Effector memory CD4-positive, alpha-beta T cell (primary cell): ENCODE data around the gene QTRT2.

ENCODE experiments used
- DNase-seq, 3 donors: peaks; one replicate each; pipeline ENCODE4 v3.0.0-alpha.2; 2020
- H3K27ac ChIP-seq: 2 replicates; pipeline ENCODE4 v1.7.0; 2013; ENCODE audit warnings: mild to moderate bottlenecking, low read length, moderate library complexity; ENCODE audit not compliant: insufficient read depth, poor library complexity, severe bottlenecking
- H3K27me3 ChIP-seq: replicated peaks from 2 replicates; pipeline ENCODE4 v1.7.0; 2013; ENCODE audit warnings: mild to moderate bottlenecking, low read length; ENCODE audit not compliant: insufficient read depth, control insufficient read depth, poor library complexity, severe bottlenecking
- H3K36me3 ChIP-seq: 2 replicates; pipeline ENCODE4 v1.7.0; 2013; ENCODE audit warnings: mild to moderate bottlenecking, low read length, moderate library complexity; ENCODE audit not compliant: control insufficient read depth, insufficient read depth
- H3K4me1 ChIP-seq: 2 replicates; pipeline ENCODE4 v1.7.0; 2013; ENCODE audit warnings: low read length, mild to moderate bottlenecking; ENCODE audit not compliant: control insufficient read depth, insufficient read depth, poor library complexity, severe bottlenecking
- H3K4me3 ChIP-seq: 2 replicates; pipeline ENCODE4 v1.7.0; 2013; ENCODE audit warnings: low read length, low read depth, mild to moderate bottlenecking; ENCODE audit not compliant: insufficient read depth, poor library complexity, severe bottlenecking
- H3K9me3 ChIP-seq: 2 replicates; pipeline ENCODE4 v1.7.0; 2013; ENCODE audit warnings: mild to moderate bottlenecking, low read length, moderate library complexity; ENCODE audit not compliant: control insufficient read depth

QTRT2 gene

GRCh38 chr3:114034211-114034610 lies 22.3 kb upstream of the QTRT2 start:
- H3K36me3 ChIP-seq, result peaks cover 6% of the 10 kb centered on the region
- H3K4me1 ChIP-seq, result no peaks in the 10 kb centered on the region
- H3K27me3 ChIP-seq, result no peaks in the 10 kb centered on the region
- H3K4me3 ChIP-seq, result no peak overlapping the region
- no peak overlapping the region for H3K27ac ChIP-seq
- no peak for DNase-seq
- no peaks in the 10 kb centered on the region for H3K9me3 ChIP-seq

DNA sequence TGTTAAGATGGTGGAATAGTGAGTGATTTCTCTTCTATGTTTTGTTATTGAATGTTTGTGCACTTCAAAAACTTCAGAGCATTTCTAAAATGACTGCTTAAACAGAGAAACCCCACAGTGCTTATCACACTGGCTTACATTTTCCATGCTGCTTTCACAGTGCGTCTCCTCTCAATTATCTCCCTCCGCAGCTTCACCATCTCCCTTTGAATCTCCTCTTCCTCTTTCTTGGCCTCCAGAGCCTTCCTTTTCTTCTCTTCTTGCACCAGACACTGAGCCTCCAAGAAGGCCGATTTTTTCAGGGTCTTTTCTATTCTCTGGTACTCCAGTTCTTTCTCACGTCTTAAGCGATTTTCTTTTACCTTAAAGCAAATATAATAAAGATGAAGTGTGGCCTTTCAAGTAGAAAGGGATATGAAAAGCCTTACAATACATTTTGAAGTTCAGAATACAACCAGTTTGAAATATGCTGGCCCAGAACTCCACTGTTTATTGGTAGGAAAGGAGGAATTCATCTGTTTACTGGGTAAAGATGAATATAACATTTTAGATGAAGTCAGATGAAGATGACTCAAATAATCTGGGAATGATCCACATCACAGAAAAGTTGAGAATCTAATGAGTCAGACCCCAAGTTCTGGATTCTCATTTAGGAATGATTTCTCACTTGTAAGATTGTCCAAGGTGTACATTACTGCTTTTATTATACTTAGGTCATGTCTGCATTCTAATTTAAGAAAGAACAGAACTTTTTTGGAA lies 21.6 kb upstream of the QTRT2 start:
- Histone ChIP-seq H3K36me3 (peaks cover 6% of the 10 kb centered on the region), H3K27me3 (no peaks in the 10 kb centered on the region), H3K4me3 (no peak overlapping the region), H3K27ac (no peak overlapping the region), H3K4me1 (no peaks in the 10 kb centered on the region), H3K9me3 (no peaks in the 10 kb centered on the region)
- DNase-seq, result no peak

- DNase-seq, result no peak
- no peaks in the 10 kb centered on the region for H3K9me3 ChIP-seq
- no peaks in the 10 kb centered on the region for H3K4me1 ChIP-seq
Measured at GRCh38 chr3:114035896-114036295, 20.6 kb upstream of the QTRT2 start.

DNA sequence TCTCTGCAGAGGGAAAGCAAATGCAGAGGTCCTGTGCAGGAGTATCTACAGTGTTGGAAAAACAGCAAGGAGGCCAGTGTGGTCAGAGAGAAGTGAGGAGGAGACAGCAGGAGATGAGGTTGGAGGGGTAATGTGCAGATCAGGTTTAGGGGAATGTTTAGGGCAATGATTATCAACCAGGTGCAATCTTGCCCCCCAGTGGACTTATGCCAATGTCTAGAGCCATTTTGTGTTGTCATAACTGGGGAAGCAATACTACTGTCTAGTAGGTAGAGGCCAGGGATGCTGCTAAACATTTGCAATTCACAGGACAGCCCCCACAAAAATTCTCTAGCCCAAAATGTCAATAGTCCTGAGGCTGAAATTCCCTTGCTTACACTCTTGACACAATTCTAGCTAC lies 13.3 kb upstream of the QTRT2 start:
- DNase-seq, result no peak
- Histone ChIP-seq H3K27ac (no peak overlapping the region), H3K4me1 (no peaks in the 10 kb centered on the region), H3K9me3 (no peaks in the 10 kb centered on the region), H3K36me3 (no peaks in the 10 kb centered on the region), H3K4me3 (no peak overlapping the region), H3K27me3 (no peaks in the 10 kb centered on the region)

More at GRCh38 chr3:114035896-114036295, 20.6 kb upstream of the QTRT2 start:
- Histone ChIP-seq H3K27ac (no peak overlapping the region), H3K4me3 (no peak overlapping the region), H3K27me3 (no peaks in the 10 kb centered on the region), H3K36me3 (peaks cover 6% of the 10 kb centered on the region)

DNA sequence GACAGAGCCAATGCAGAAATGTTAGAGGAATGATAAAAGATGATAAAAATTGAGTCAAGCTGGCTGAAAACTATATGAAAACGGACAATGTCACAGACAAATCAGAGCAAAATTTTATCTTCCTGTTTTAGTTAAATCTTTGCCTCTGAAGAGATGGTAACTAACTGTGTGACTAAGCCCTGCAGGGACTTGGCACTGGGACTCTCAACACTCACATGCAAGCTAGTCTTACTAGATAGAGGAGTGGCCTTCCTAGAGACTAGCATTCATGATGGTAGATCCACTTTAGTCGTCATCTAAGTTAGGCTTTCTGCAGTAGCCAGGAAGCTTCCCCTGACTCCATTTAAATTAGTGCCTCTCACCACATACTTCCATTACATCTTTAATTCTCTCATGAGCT lies 4.3 kb upstream of the QTRT2 start:
- H3K27me3 ChIP-seq, result no peaks in the 10 kb centered on the region
- peaks cover 5% of the 10 kb centered on the region for H3K4me1 ChIP-seq
- no peak for DNase-seq
- H3K27ac ChIP-seq, result no peak overlapping the region
- H3K36me3 ChIP-seq, result no peaks in the 10 kb centered on the region
- H3K4me3 ChIP-seq, result no peak overlapping the region
- no peaks in the 10 kb centered on the region for H3K9me3 ChIP-seq

GRCh38 chr3:114057011-114057347 lies 442 bp downstream of the QTRT2 start:
- no peak for DNase-seq
- H3K9me3 ChIP-seq, result no peaks in the 10 kb centered on the region
- H3K27ac ChIP-seq, result peak overlapping the region; percentile 95
- H3K36me3 ChIP-seq, result no peaks in the 10 kb centered on the region
- H3K27me3 ChIP-seq, result no peaks in the 10 kb centered on the region
- H3K4me1 ChIP-seq, result peaks cover 7% of the 10 kb centered on the region
- H3K4me3 ChIP-seq, result peak overlapping the region; percentile 92

DNA sequence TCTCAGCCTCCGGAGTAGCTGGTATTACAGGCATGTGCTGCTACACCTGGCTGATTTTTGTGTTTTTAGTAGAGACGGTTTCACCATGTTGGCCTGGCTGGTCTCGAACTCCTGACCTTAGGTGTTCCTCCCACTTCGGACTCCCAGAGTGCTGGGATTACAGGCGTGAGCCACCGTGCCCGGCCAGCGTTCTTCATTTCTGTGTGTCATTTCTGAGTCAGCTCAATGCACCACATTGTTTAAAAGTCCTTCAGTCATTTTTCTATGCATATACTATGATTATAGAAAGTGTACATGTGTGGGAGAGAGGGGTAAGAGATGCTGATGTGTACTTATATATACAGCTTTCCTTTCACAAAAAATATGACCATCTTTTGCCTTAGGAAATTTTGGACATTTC lies 2.1 kb downstream of the QTRT2 start:
- Histone ChIP-seq H3K4me1 (peaks cover 7% of the 10 kb centered on the region), H3K4me3 (no peak overlapping the region), H3K27ac (no peak overlapping the region), H3K36me3 (no peaks in the 10 kb centered on the region), H3K27me3 (no peaks in the 10 kb centered on the region), H3K9me3 (no peaks in the 10 kb centered on the region)
- DNase-seq, result no peak

- Histone ChIP-seq H3K27ac (no peak overlapping the region), H3K4me3 (no peak overlapping the region), H3K27me3 (no peaks in the 10 kb centered on the region), H3K4me1 (peaks cover 4% of the 10 kb centered on the region), H3K9me3 (no peaks in the 10 kb centered on the region), H3K36me3 (no peaks in the 10 kb centered on the region)
- no peak for DNase-seq
Measured at GRCh38 chr3:114060906-114061655, 4.5 kb downstream of the QTRT2 start.

DNA sequence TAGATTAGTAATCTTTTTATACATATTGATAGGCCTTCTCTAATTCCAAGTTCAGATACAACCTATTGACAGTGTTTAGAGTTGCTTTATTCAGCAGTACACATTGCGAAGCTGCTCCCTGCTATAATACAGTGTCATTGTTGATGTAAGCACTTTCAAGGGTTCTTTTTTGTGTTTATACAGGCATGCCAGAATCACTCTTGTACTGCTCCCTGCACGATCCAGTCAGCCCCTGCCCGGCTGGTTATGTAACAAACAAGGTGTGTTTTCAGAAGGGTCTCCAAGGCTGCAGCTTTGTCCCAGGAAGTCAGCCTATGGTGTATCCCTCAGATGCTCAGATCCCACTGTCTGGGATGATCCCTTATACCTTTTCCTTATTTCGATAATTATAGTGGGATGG lies 11.3 kb downstream of the QTRT2 start:
- Histone ChIP-seq H3K9me3 (no peaks in the 10 kb centered on the region), H3K4me1 (no peaks in the 10 kb centered on the region), H3K27me3 (no peaks in the 10 kb centered on the region), H3K36me3 (peaks cover 36% of the 10 kb centered on the region), H3K4me3 (no peak overlapping the region), H3K27ac (no peak overlapping the region)
- no peak for DNase-seq

DNA sequence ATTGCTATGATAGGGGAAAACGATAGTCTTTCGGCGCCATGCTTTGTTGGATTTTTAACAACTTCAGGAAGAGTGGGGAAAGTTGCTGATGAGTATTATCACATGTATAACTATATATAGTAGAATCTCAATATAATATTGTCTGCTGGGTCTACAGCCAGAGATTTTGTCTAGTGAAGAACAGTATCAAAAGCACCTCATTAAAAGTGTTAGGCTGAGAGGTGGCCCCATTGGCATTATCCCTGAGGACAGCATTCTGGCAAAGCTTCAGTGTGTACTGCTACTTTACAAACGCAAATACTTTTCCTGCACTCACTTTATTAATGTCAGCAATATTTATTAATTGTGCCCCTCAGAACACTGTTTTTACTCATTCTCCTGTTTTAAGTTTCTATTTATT lies 11.8 kb downstream of the QTRT2 start:
- no peaks in the 10 kb centered on the region for H3K27me3 ChIP-seq
- no peaks in the 10 kb centered on the region for H3K4me1 ChIP-seq
- no peak overlapping the region for H3K27ac ChIP-seq
- no peaks in the 10 kb centered on the region for H3K9me3 ChIP-seq
- peaks cover 41% of the 10 kb centered on the region for H3K36me3 ChIP-seq
- DNase-seq, result no peak
- H3K4me3 ChIP-seq, result no peak overlapping the region
